GM19397 (cell line): ENCODE measurements around the gene GNG5.
A peak's percentile ranks its signal among the peaks of the same experiment; 100 is the strongest.
"Not testable (repeated sequence)": the region's sequence is repeated elsewhere in the genome, so short reads cannot be mapped to it uniquely, and the experiment has no call there.

Experiments
- ATAC-seq: cut with Tn5 transposase; IDR thresholded peaks from one replicate; pipeline ENCODE4 v1.9.1; 2021; ENCODE audit warnings: mild to moderate bottlenecking, moderate library complexity; ENCODE audit not compliant: unreplicated experiment

GNG5 gene

GRCh38 chr1:84506002-84506728, at the start of gene GNG5, which contains the start of gene SPATA1:
Gene GNG5, minus strand, starts transcription at chr1:84506581. Its CDS starts 490 bp downstream, at chr1:84506091.
Gene SPATA1, plus strand, starts transcription at chr1:84506386. Its CDS starts 9,974 bp downstream, at chr1:84516360.
- ATAC-seq = peak; percentile 85

GRCh38 chr1:84550826-84551225, 44.4 kb upstream of the GNG5 start:
- ATAC-seq = no peak

- ATAC-seq = no peak
These were observed 35.3 kb upstream of the GNG5 start for GRCh38 chr1:84541679-84542078.

GRCh38 chr1:84540759-84541158, 34.4 kb upstream of the GNG5 start:
- no peak for ATAC-seq

GRCh38 chr1:84539972-84540371, 33.6 kb upstream of the GNG5 start:
- ATAC-seq = no peak

GRCh38 chr1:84538599-84538998, 32.2 kb upstream of the GNG5 start:
- ATAC-seq = no peak

- no peak for ATAC-seq
These were observed 19.4 kb upstream of the GNG5 start for GRCh38 chr1:84525779-84526178.

GRCh38 chr1:84524590-84524989, 18.2 kb upstream of the GNG5 start:
- no peak for ATAC-seq

- ATAC-seq = no peak
These were observed 4.3 kb upstream of the GNG5 start for GRCh38 chr1:84510668-84511067.

GRCh38 chr1:84510165-84510564, 3.8 kb upstream of the GNG5 start:
- ATAC-seq = no peak

- no peak for ATAC-seq
These were observed 2.6 kb upstream of the GNG5 start for GRCh38 chr1:84509029-84509428.

- ATAC-seq = no peak
These were observed 2.1 kb upstream of the GNG5 start for GRCh38 chr1:84508510-84508909.

- ATAC-seq = not testable (repeated sequence)
These were observed 1.5 kb upstream of the GNG5 start for GRCh38 chr1:84507887-84508286.

- no peak for ATAC-seq
These were observed 510 bp upstream of the GNG5 start for GRCh38 chr1:84506729-84507453.

- peak; percentile 39 for ATAC-seq
These were observed 834 bp downstream of the GNG5 start for GRCh38 chr1:84505493-84506001.

GRCh38 chr1:84504580-84505492, 1.5 kb downstream of the GNG5 start:
- ATAC-seq = no peak

GRCh38 chr1:84502927-84503326, 3.5 kb downstream of the GNG5 start:
- no peak for ATAC-seq

GRCh38 chr1:84497631-84498275, 8.6 kb downstream of the GNG5 start:
- ATAC-seq = no peak

- no peak for ATAC-seq
These were observed 9.9 kb downstream of the GNG5 start for GRCh38 chr1:84496498-84496897.

- ATAC-seq = no peak
These were observed 12.6 kb downstream of the GNG5 start for GRCh38 chr1:84493747-84494146.

GRCh38 chr1:84492726-84493125, 13.7 kb downstream of the GNG5 start:
- ATAC-seq = no peak
